Stimulated activated CD4-positive, alpha-beta T cell treated with anti-CD3 and anti-CD28 coated beads, Interleukin-2, amount 100 ng/mL, for 4 hours (primary cell): ENCODE data around the gene SLC4A8.
"Not testable (repeated sequence)": the region's sequence is repeated elsewhere in the genome, so short reads cannot be mapped to it uniquely, and the experiment has no call there.

Source experiments
- DNase-seq: peaks from one replicate; pipeline ENCODE4 v3.0.0-alpha.2; 2020; ENCODE audit warnings: low read depth

SLC4A8 gene

GRCh38 chr12:51482929-51483697 lies 58.5 kb downstream of the SLC4A8 start:
- peak; percentile 9 for DNase-seq

GRCh38 chr12:51484119-51484518 lies 59.5 kb downstream of the SLC4A8 start:
- no peak for DNase-seq

- DNase-seq: no peak
Observed at GRCh38 chr12:51488281-51488680, 63.6 kb downstream of the SLC4A8 start.

GRCh38 chr12:51493281-51493680 lies 68.7 kb downstream of the SLC4A8 start:
- DNase-seq: no peak

GRCh38 chr12:51496895-51497294 lies 72.3 kb downstream of the SLC4A8 start:
- no peak for DNase-seq

GRCh38 chr12:51504851-51505250 lies 80.2 kb downstream of the SLC4A8 start:
- DNase-seq: no peak

GRCh38 chr12:51505360-51506105 lies 80.9 kb downstream of the SLC4A8 start:
- DNase-seq: no peak

- DNase-seq: no peak
Observed at GRCh38 chr12:51507178-51507577, 82.5 kb downstream of the SLC4A8 start.

- no peak for DNase-seq
Observed at GRCh38 chr12:51508285-51508684, 83.7 kb downstream of the SLC4A8 start.

GRCh38 chr12:51511546-51512260 lies 87.1 kb downstream of the SLC4A8 start:
- DNase-seq: no peak

GRCh38 chr12:51512438-51512837 lies 87.8 kb downstream of the SLC4A8 start:
- DNase-seq: no peak

- not testable (repeated sequence) for DNase-seq
Observed at GRCh38 chr12:51515037-51515436, 90.4 kb downstream of the SLC4A8 start.

GRCh38 chr12:51517316-51517715 lies 92.7 kb downstream of the SLC4A8 start:
- DNase-seq: no peak

GRCh38 chr12:51517800-51518199 lies 93.2 kb downstream of the SLC4A8 start:
- DNase-seq: no peak

GRCh38 chr12:51519755-51520154 lies 95.1 kb downstream of the SLC4A8 start:
- no peak for DNase-seq

- no peak for DNase-seq
Observed at GRCh38 chr12:51520576-51521325, 96.1 kb downstream of the SLC4A8 start.

- no peak for DNase-seq
Observed at GRCh38 chr12:51521554-51522276, 97.1 kb downstream of the SLC4A8 start.

- DNase-seq: no peak
Observed at GRCh38 chr12:51522696-51523095, 98.1 kb downstream of the SLC4A8 start.

- DNase-seq: no peak
Observed at GRCh38 chr12:51524386-51524901, 99.8 kb downstream of the SLC4A8 start.

- DNase-seq: no peak
Observed at GRCh38 chr12:51525518-51525917, 100.9 kb downstream of the SLC4A8 start.

GRCh38 chr12:51527966-51528365 lies 103.3 kb downstream of the SLC4A8 start:
- no peak for DNase-seq
